ENCODE data around the gene CCL21. TPM values are rescaled to one million over a fixed set of nuclear protein-coding genes. Genes with fewer than 3 reads are reported as not detected.

CCL21 gene
- total RNA-seq, 2 experiments from 2014 or later = not detected

- POLR2A ChIA-PET = interaction anchor here (0.7 to 1.8 kb wide), 6 partner anchors 8 to 207 kb away, joined by 3 to 10 read pairs (median 4); partner anchors contain the start of genes GALT and SIGMAR1
- peak overlapping the region; percentile 84 for H3K4me3 Mint-ChIP-seq
- peak overlapping the region; percentile 86 for H3K27ac Mint-ChIP-seq
- peaks cover 43% of the 10 kb centered on the region for H3K4me1 Mint-ChIP-seq (ENCODE audit: low read depth)
- peaks cover 5% of the 10 kb centered on the region for H3K9me3 Mint-ChIP-seq (ENCODE audit: insufficient read depth)
- H3K27me3 Mint-ChIP-seq (ENCODE audit: low read depth) = peaks cover 2% of the 10 kb centered on the region
- CTCF ChIA-PET = interaction anchor here (0.7 to 6.3 kb wide), 18 partner anchors 8 to 415 kb away, joined by 3 to 86 read pairs (median 4); partner anchors contain the start of genes FANCG, GALT, IL11RA and RPP25L
- peaks cover 21% of the 10 kb centered on the region for H3K36me3 Mint-ChIP-seq (ENCODE audit: low read depth)
- DNase-seq = peak; percentile 88
- peak; percentile 58 for ATAC-seq
These were observed 45.5 kb downstream of the CCL21 start for GRCh38 chr9:34664281-34665066.

- Mint-ChIP-seq H3K27me3 (ENCODE audit: low read depth) (no peaks in the 10 kb centered on the region), H3K4me1 (ENCODE audit: low read depth) (peaks cover 43% of the 10 kb centered on the region), H3K36me3 (ENCODE audit: low read depth) (peaks cover 13% of the 10 kb centered on the region), H3K4me3 (peak overlapping the region; percentile 15), H3K27ac (peak overlapping the region; percentile 86), H3K9me3 (ENCODE audit: insufficient read depth) (no peaks in the 10 kb centered on the region)
- ATAC-seq (peak; percentile 11), DNase-seq (no peak)
- ChIA-PET POLR2A (interaction anchor here (0.9 to 1.7 kb wide), 4 partner anchors 11 to 409 kb away, joined by 3 to 5 read pairs (median 4); partner anchors contain the start of gene VCP), CTCF (interaction anchor here (1.1 to 6.3 kb wide), 6 partner anchors 14 to 49 kb away, joined by 3 to 86 read pairs (median 14); partner anchors contain the start of genes GALT, IL11RA and SIGMAR1)
These were observed 46.7 kb downstream of the CCL21 start for GRCh38 chr9:34663303-34663605.

- peak within 1 kb of the TSS; percentile 15 for H3K4me3 Mint-ChIP-seq
- peaks cover 13% of the 10 kb centered on the region for H3K36me3 Mint-ChIP-seq (ENCODE audit: low read depth)
- ChIA-PET CTCF (interaction anchor here (0.9 to 6.3 kb wide), 10 partner anchors 10 to 43 kb away, joined by 3 to 86 read pairs (median 6); partner anchors contain the start of genes DCTN3, GALT, IL11RA and SIGMAR1), POLR2A (interaction anchor here (0.6 to 1.8 kb wide), 6 partner anchors 10 to 1387 kb away, joined by 3 to 8 read pairs (median 4); partner anchors contain the start of genes GALT and VCP)
- DNase-seq (no peak), ATAC-seq (no peak)
- no peaks in the 10 kb centered on the region for H3K9me3 Mint-ChIP-seq (ENCODE audit: insufficient read depth)
- peaks cover 43% of the 10 kb centered on the region for H3K4me1 Mint-ChIP-seq (ENCODE audit: low read depth)
- H3K27me3 Mint-ChIP-seq (ENCODE audit: low read depth) = no peaks in the 10 kb centered on the region
- peak within 1 kb of the TSS; percentile 86 for H3K27ac Mint-ChIP-seq
These were observed 47.2 kb downstream of the CCL21 start, which contains the start of gene CCL27 for GRCh38 chr9:34662526-34663302. Gene CCL27, minus strand, starts transcription at chr9:34662657. Its CDS starts 24 bp downstream, at chr9:34662633.

- Mint-ChIP-seq H3K27ac (no peak overlapping the region), H3K9me3 (ENCODE audit: insufficient read depth) (no peaks in the 10 kb centered on the region), H3K36me3 (ENCODE audit: low read depth) (peaks cover 11% of the 10 kb centered on the region), H3K4me1 (ENCODE audit: low read depth) (peaks cover 33% of the 10 kb centered on the region), H3K27me3 (ENCODE audit: low read depth) (no peaks in the 10 kb centered on the region), H3K4me3 (no peak overlapping the region)
- ChIA-PET CTCF (interaction anchor here (1.0 to 6.3 kb wide), 2 partner anchors 11 to 22 kb away, joined by 3 to 86 read pairs; partner anchors contain the start of genes GALT, IL11RA and SIGMAR1), POLR2A (interaction anchor here (0.9 to 1.8 kb wide), 3 partner anchors 12 to 22 kb away, joined by 3 to 6 read pairs (median 4); partner anchors contain the start of genes GALT and SIGMAR1)
- DNase-seq (no peak), ATAC-seq (no peak)
These were observed 50.2 kb downstream of the CCL21 start for GRCh38 chr9:34659592-34660253.

Other genes starting within 250 kb of the CCL21 start
- gene ENHO, start 187.1 kb downstream of the CCL21 start, total RNA-seq = not detected
- not detected for gene CNTFR, start 120.4 kb downstream of the CCL21 start, total RNA-seq
- 10 to 100 TPM; 23.2 to 26.4 TPM for gene RPP25L, start 98.0 kb downstream of the CCL21 start, total RNA-seq
- gene DCTN3, start 89.6 kb downstream of the CCL21 start, total RNA-seq = 100 to 1,000 TPM; 134 to 140 TPM
- under 1 TPM in 1 of 2 experiments, not detected in 1; 0.34 TPM for gene ARID3C, start 81.1 kb downstream of the CCL21 start, total RNA-seq
- 10 to 100 TPM; 66.7 to 66.9 TPM for gene SIGMAR1, start 72.3 kb downstream of the CCL21 start, total RNA-seq
- 10 to 100 TPM; 79.1 to 83.9 TPM for gene GALT, start 63.5 kb downstream of the CCL21 start, total RNA-seq
- gene IL11RA, start 58.0 kb downstream of the CCL21 start, total RNA-seq = 10 to 100 TPM; 33.0 to 38.8 TPM
- gene CCL27, start 47.5 kb downstream of the CCL21 start, total RNA-seq = not detected
- gene CCL19, start 18.9 kb downstream of the CCL21 start, total RNA-seq = not detected
- not detected for gene PHF24, start 248.1 kb upstream of the CCL21 start, total RNA-seq